NCI-H226 (cell line): ENCODE measurements around the gene PRR20A.
"Not testable (repeated sequence)": the region's sequence is repeated elsewhere in the genome, so short reads cannot be mapped to it uniquely, and the experiment has no call there.

Experiments
- DNase-seq: peaks from one replicate; pipeline ENCODE4 v3.0.0-alpha.2; 2015

Gene PRR20A

GRCh38 chr13:57140235-57140968 lies at the start of gene PRR20A:
Gene PRR20A (plus strand): TSS chr13:57140918. CDS start chr13:57141305, 387 bp downstream.
- DNase-seq, result not testable (repeated sequence)

- DNase-seq, result no peak
Observed at GRCh38 chr13:57114945-57115344, 25.8 kb upstream of the PRR20A start.

- DNase-seq, result no peak
Observed at GRCh38 chr13:57123681-57124080, 17.0 kb upstream of the PRR20A start.

GRCh38 chr13:57128909-57129308 lies 11.8 kb upstream of the PRR20A start:
- no peak for DNase-seq

GRCh38 chr13:57136093-57136492 lies 4.6 kb upstream of the PRR20A start:
- no peak for DNase-seq

GRCh38 chr13:57137585-57137984 lies 3.1 kb upstream of the PRR20A start:
- DNase-seq, result no peak

- DNase-seq, result no peak
Observed at GRCh38 chr13:57138988-57139387, 1.7 kb upstream of the PRR20A start.

- DNase-seq, result not testable (repeated sequence)
Observed at GRCh38 chr13:57139781-57140180, 937 bp upstream of the PRR20A start.

GRCh38 chr13:57147188-57147587 lies 6.5 kb downstream of the PRR20A start, which contains the start of gene PRR20B:
Gene PRR20B (plus strand): TSS chr13:57147488. CDS start chr13:57147875, 387 bp downstream.
- not testable (repeated sequence) for DNase-seq

GRCh38 chr13:57148106-57148505 lies 7.4 kb downstream of the PRR20A start:
- DNase-seq, result not testable (repeated sequence)

GRCh38 chr13:57153761-57154160 lies 13.0 kb downstream of the PRR20A start, which contains the start of gene PRR20C:
Gene PRR20C (plus strand): TSS chr13:57154061. CDS start chr13:57154448, 387 bp downstream.
- DNase-seq, result not testable (repeated sequence)

- not testable (repeated sequence) for DNase-seq
Observed at GRCh38 chr13:57160332-57160731, 19.6 kb downstream of the PRR20A start, which contains the start of gene PRR20D. Gene PRR20D (plus strand): TSS chr13:57160632. CDS start chr13:57161019, 387 bp downstream.

GRCh38 chr13:57166897-57167296 lies 26.2 kb downstream of the PRR20A start, which contains the start of gene PRR20E:
Gene PRR20E (plus strand): TSS chr13:57167197. CDS start chr13:57167584, 387 bp downstream.
- DNase-seq, result not testable (repeated sequence)

- no peak for DNase-seq
Observed at GRCh38 chr13:57191667-57192066, 50.9 kb downstream of the PRR20A start.
